GM13977 (cell line): ENCODE results near the gene LRRC9.

Source experiments
- DNase-seq: peaks from one replicate; pipeline ENCODE4 v3.0.0; 2012; ENCODE audit warnings: low spot score
- in situ Hi-C: fragments of 300-500 bp; cut with MboI; formaldehyde crosslinking; loops from one replicate; pipeline ENCODE4 v1.12.0; 2022; ENCODE audit warnings: low sequenced_read_pairs, low pct_unique_long_range_greater_than_20kb, mixed read lengths, inconsistent platforms; ENCODE audit not compliant: unreplicated experiment
- TF ChIP-seq, protein P1 (sequence below): IDR thresholded peaks from 2 replicates; pipeline ENCODE4 v1.5.1; 2012; ENCODE audit warnings: mild to moderate bottlenecking, control low read depth; ENCODE audit not compliant: insufficient read depth; ENCODE audit errors: extremely low read depth, missing control alignments

Gene LRRC9

DNA sequence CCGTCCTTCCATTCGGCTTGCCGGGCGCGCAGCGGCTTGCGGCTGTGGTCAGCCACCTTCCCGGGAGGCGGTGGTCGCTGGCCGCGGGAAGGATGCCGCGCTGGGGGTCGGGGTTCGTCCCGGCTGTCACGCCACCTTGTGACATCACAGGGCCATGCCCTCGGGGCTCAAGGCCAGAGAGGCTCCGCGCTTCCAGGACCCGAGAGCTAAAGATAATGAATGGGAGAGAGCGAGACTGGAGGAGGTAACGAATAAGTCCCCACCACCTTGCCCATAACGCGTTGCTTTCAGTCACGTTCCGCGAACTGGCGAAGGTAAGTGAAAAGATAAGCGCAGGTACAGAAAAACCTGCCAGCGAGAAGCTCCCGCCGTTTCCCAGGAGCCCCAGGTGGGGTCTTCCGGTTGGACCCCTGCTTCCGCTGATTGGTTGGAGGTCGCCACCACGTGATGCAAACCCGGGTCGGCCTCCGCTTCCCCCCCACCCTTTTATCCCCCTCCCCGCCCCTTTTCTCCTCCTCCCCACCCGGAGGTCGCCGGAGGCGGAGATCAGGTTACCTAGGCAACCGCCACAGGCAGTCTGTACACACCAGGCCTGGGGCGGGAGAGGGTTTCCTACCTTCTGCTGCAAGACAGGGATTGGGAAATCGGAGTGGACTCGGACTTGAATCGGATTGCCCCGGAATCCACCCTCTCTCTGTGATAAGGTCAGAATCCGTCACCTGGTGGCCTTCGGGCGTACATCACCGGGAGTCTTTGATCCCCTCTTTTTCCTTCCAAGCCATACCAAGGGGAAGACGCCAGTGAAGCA lies at the start of gene LRRC9:
LRRC9 (plus strand) TSS at position 575 of the 808 bp plus-strand sequence.
- no peak for DNase-seq
- in situ Hi-C loops, result no loop called here
- TF ChIP-seq, protein P1, sequence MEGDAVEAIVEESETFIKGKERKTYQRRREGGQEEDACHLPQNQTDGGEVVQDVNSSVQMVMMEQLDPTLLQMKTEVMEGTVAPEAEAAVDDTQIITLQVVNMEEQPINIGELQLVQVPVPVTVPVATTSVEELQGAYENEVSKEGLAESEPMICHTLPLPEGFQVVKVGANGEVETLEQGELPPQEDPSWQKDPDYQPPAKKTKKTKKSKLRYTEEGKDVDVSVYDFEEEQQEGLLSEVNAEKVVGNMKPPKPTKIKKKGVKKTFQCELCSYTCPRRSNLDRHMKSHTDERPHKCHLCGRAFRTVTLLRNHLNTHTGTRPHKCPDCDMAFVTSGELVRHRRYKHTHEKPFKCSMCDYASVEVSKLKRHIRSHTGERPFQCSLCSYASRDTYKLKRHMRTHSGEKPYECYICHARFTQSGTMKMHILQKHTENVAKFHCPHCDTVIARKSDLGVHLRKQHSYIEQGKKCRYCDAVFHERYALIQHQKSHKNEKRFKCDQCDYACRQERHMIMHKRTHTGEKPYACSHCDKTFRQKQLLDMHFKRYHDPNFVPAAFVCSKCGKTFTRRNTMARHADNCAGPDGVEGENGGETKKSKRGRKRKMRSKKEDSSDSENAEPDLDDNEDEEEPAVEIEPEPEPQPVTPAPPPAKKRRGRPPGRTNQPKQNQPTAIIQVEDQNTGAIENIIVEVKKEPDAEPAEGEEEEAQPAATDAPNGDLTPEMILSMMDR, result peak; percentile 11

- TF ChIP-seq, protein P1, result no peak
- in situ Hi-C loops, result no loop called here
- peak; percentile 52 for DNase-seq
Observed at GRCh38 chr14:59870277-59871165, 49.4 kb upstream of the LRRC9 start, which contains the start of gene RTN1. Gene RTN1 (minus strand): TSS chr14:59870776. CDS start chr14:59870630, 146 bp downstream.

DNA sequence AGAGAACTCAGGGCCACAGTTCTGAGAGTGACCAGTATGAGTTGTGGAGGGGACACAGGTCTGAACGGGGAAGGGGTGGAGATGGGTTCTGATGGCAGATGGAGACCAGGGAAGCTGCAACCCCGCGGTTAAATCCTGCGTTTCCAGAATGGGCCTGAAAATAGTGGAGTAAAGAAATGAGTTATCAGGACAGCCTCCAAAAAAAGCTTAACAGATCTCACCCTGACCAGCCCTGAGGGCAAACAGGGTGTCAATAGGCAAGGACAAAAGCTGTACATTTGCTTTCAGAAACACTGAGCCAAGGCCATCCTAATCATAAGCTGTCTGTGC lies 48.8 kb upstream of the LRRC9 start:
- no peak for DNase-seq
- TF ChIP-seq, protein P1, result no peak
- in situ Hi-C loops, result no loop called here

- TF ChIP-seq, protein P1, result no peak
- in situ Hi-C loops, result loop anchor here (25.0 kb wide), 1 partner anchor 246 kb away; no protein-coding TSS in a partner anchor
- DNase-seq, result no peak
Observed at GRCh38 chr14:59882957-59883356, 37.0 kb upstream of the LRRC9 start.

DNA sequence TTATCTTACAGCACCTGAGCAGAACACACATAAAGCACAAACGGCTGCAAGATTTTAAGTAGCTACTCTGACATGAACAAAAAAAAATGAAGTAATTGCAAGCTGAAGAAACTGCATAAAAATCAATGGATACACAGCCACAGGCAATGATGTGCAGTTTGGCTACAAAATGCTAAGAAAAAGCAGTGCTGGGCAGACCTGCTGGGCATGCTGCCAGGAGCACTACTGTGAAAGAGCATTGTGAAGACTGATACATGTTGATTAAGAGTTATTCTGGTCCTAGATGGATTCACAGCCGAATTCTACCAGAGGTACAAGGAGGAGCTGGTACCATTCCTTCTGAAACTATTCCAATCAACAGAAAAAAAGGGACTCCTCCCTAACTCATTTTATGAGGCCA lies 29.3 kb upstream of the LRRC9 start:
- no peak for DNase-seq
- TF ChIP-seq, protein P1, result no peak
- in situ Hi-C loops, result loop anchor here (25.0 kb wide), 1 partner anchor 253 kb away; no protein-coding TSS in a partner anchor

DNA sequence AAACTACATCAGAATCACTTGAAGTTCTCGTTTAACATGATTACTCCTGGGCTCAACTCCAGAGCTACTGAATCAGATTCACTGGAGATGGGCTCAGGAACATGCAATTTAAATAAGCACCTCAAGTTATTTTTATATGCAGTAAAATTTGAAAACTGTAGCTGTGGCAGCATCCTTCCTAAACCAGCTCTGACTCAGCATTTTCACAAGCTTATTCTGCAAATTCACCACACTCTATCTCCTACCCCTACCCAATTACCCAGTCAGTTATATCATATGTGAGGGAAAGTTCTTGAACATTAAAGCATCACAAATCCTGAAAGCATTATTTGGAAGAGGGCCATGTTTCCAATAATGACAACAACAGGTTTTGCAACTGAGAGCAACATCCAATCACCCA lies 24.2 kb upstream of the LRRC9 start:
- in situ Hi-C loops, result loop anchor here (25.0 kb wide), 1 partner anchor 258 kb away; no protein-coding TSS in a partner anchor

More for the DNA sequence above, 24.2 kb upstream of the LRRC9 start:
- TF ChIP-seq, protein P1, result no peak
- no peak for DNase-seq
